ENCODE measurements around the gene UBL5.
A peak's percentile ranks its signal among the peaks of the same experiment; 100 is the strongest.

UBL5 gene

GRCh38 chr19:9808855-9809824 is 18.6 kb upstream of the UBL5 start:
- Histone ChIP-seq H3K36me3 (ENCODE audit: insufficient read depth) (no peaks in the 10 kb centered on the region; the same call in 1 of the 2 replicates), H2AFZ (ENCODE audit: low read depth) (no peak overlapping the region), H3K27ac (peak overlapping the region; percentile 86), H3K27me3 (ENCODE audit: insufficient read depth, low read depth) (no peaks in the 10 kb centered on the region), H3K9ac (no peak overlapping the region; the same call in 1 of the 2 replicates), H3K4me3 (IDR thresholded peaks at IDR 0.05; ENCODE audit: insufficient read depth, low read depth, low read length) (no peak overlapping the region), H3K79me2 (ENCODE audit: insufficient read depth, low read depth) (peaks cover 4% of the 10 kb centered on the region; the same call in 1 of the 2 replicates), H4K20me1 (ENCODE audit: insufficient read depth) (no peaks in the 10 kb centered on the region), H3K4me2 (peak overlapping the region; percentile 96; the same call in 1 of the 2 replicates), H3K4me1 (ENCODE audit: low read depth, poor library complexity, severe bottlenecking) (peaks cover 82% of the 10 kb centered on the region)
- no peak for TF ChIP-seq CTCF (conservative IDR thresholded peaks at IDR 0.05; ENCODE audit: low read depth, low read length)

DNA sequence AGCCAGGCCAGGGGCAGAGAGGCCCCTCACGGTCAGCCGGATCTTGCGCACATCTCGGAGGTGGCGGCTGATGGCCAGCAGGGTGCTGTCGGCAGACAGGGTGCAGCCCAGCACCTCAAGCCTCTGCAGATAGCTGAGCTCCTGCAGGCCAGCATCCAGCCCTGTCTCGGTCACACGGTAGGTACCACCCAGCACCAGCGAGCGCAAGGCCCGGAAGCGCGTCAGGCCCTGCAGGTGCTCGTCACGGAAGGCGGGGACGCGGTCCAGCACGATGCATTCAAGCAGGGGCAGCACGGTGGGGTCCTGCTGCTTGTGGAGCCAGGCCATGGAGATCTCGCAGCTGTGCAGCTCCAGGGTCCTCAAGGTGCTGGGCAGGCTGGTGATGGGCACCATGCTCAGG is 16.6 kb upstream of the UBL5 start:
- H4K20me1 ChIP-seq (ENCODE audit: insufficient read depth), result no peaks in the 10 kb centered on the region
- H3K79me2 ChIP-seq (ENCODE audit: insufficient read depth, low read depth), result peaks cover 21% of the 10 kb centered on the region; the same call in 1 of the 2 replicates
- peaks cover 4% of the 10 kb centered on the region; the same call in 1 of the 2 replicates for H3K36me3 ChIP-seq (ENCODE audit: insufficient read depth)
- H3K27me3 ChIP-seq (ENCODE audit: insufficient read depth, low read depth), result no peaks in the 10 kb centered on the region
- H3K4me3 ChIP-seq (IDR thresholded peaks at IDR 0.05; ENCODE audit: insufficient read depth, low read depth, low read length), result no peak overlapping the region
- H3K4me2 ChIP-seq, result no peak overlapping the region
- TF ChIP-seq CTCF (conservative IDR thresholded peaks at IDR 0.05; ENCODE audit: low read depth, low read length), result no peak
- H2AFZ ChIP-seq (ENCODE audit: low read depth), result no peak overlapping the region
- no peak overlapping the region; the same call in 1 of the 2 replicates for H3K27ac ChIP-seq
- H3K9ac ChIP-seq, result no peak overlapping the region
- H3K4me1 ChIP-seq (ENCODE audit: low read depth, poor library complexity, severe bottlenecking), result peaks cover 71% of the 10 kb centered on the region

GRCh38 chr19:9818175-9818733 is 9.5 kb upstream of the UBL5 start:
- peaks cover 7% of the 10 kb centered on the region; the same call in 1 of the 2 replicates for H3K36me3 ChIP-seq (ENCODE audit: insufficient read depth)
- peaks cover 48% of the 10 kb centered on the region for H3K4me1 ChIP-seq (ENCODE audit: low read depth, poor library complexity, severe bottlenecking)
- H4K20me1 ChIP-seq (ENCODE audit: insufficient read depth), result no peaks in the 10 kb centered on the region
- H3K27ac ChIP-seq, result peak overlapping the region; percentile 71
- H3K4me3 ChIP-seq (IDR thresholded peaks at IDR 0.05; ENCODE audit: insufficient read depth, low read depth, low read length), result no peak overlapping the region
- peaks cover 44% of the 10 kb centered on the region for H3K79me2 ChIP-seq (ENCODE audit: insufficient read depth, low read depth)
- H3K27me3 ChIP-seq (ENCODE audit: insufficient read depth, low read depth), result no peaks in the 10 kb centered on the region
- peak overlapping the region; percentile 60 for H3K9ac ChIP-seq
- H2AFZ ChIP-seq (ENCODE audit: low read depth), result peak overlapping the region; percentile 62
- H3K4me2 ChIP-seq, result peak overlapping the region; percentile 61
- TF ChIP-seq CTCF (conservative IDR thresholded peaks at IDR 0.05; ENCODE audit: low read depth, low read length), result no peak

- H3K27me3 ChIP-seq (ENCODE audit: insufficient read depth, low read depth), result no peaks in the 10 kb centered on the region
- H4K20me1 ChIP-seq (ENCODE audit: insufficient read depth), result no peaks in the 10 kb centered on the region
- peak within 1 kb of the TSS; percentile 71 for H3K27ac ChIP-seq
- H3K9ac ChIP-seq, result peak within 1 kb of the TSS; percentile 60
- no peak for TF ChIP-seq CTCF (conservative IDR thresholded peaks at IDR 0.05; ENCODE audit: low read depth, low read length)
- peak within 1 kb of the TSS; percentile 67 for H3K4me2 ChIP-seq
- H2AFZ ChIP-seq (ENCODE audit: low read depth), result peak within 1 kb of the TSS; percentile 62
- no peak within 1 kb of the TSS for H3K4me3 ChIP-seq (IDR thresholded peaks at IDR 0.05; ENCODE audit: insufficient read depth, low read depth, low read length)
- peaks cover 7% of the 10 kb centered on the region; the same call in 1 of the 2 replicates for H3K36me3 ChIP-seq (ENCODE audit: insufficient read depth)
- H3K4me1 ChIP-seq (ENCODE audit: low read depth, poor library complexity, severe bottlenecking), result peaks cover 55% of the 10 kb centered on the region
- H3K79me2 ChIP-seq (ENCODE audit: insufficient read depth, low read depth), result peaks cover 42% of the 10 kb centered on the region
Measured at GRCh38 chr19:9818734-9819595, 8.8 kb upstream of the UBL5 start, which contains the start of gene FBXL12. Gene FBXL12, minus strand, starts transcription at chr19:9819079. Its CDS starts 266 bp downstream, at chr19:9818813.
